Astrocyte of the spinal cord (primary cell): ENCODE results near the gene VWA7.

Source experiments
- DNase-seq: peaks from one replicate; pipeline ENCODE4 v3.0.0; 2011; ENCODE audit warnings: low read depth, low spot score
- H3K4me3 ChIP-seq: 2 replicates; pipeline ENCODE4 v1.5.1; 2011; ENCODE audit warnings: low read depth, mild to moderate bottlenecking, low read length, moderate library complexity
- CTCF ChIP-seq: IDR thresholded peaks from 2 replicates; pipeline ENCODE4 v1.5.1; 2012; ENCODE audit warnings: low read depth, mild to moderate bottlenecking, low read length, inconsistent platforms
- in situ Hi-C: cut with HindIII; loops from 2 replicates; pipeline ENCODE4 v1.10.0; 2017; ENCODE audit warnings: low sequenced_read_pairs

VWA7 gene

GRCh38 chr6:31749301-31750036, 27.7 kb downstream of the VWA7 start:
- no peak overlapping the region for H3K4me3 ChIP-seq
- DNase-seq: no peak
- in situ Hi-C loops: no loop called here
- no peak for TF ChIP-seq CTCF

- DNase-seq: no peak
- TF ChIP-seq CTCF: no peak
- in situ Hi-C loops: no loop called here
- no peak overlapping the region for H3K4me3 ChIP-seq
Observed at GRCh38 chr6:31744422-31744821, 32.7 kb downstream of the VWA7 start.

GRCh38 chr6:31742894-31743293, 34.2 kb downstream of the VWA7 start:
- no peak for TF ChIP-seq CTCF

GRCh38 chr6:31741815-31742214, 35.3 kb downstream of the VWA7 start:
- in situ Hi-C loops: no loop called here
- no peak for DNase-seq
- TF ChIP-seq CTCF: no peak
- no peak overlapping the region for H3K4me3 ChIP-seq

More at GRCh38 chr6:31742894-31743293, 34.2 kb downstream of the VWA7 start:
- in situ Hi-C loops: no loop called here
- DNase-seq: no peak
- no peak overlapping the region for H3K4me3 ChIP-seq

- TF ChIP-seq CTCF: no peak
- in situ Hi-C loops: no loop called here
- peak overlapping the region; percentile 82 for H3K4me3 ChIP-seq
- no peak for DNase-seq
Observed at GRCh38 chr6:31740397-31741223, 36.5 kb downstream of the VWA7 start.

- in situ Hi-C loops: no loop called here
- peak; percentile 99 for DNase-seq
- H3K4me3 ChIP-seq: peak within 1 kb of the TSS; percentile 82
- TF ChIP-seq CTCF: no peak
Observed at GRCh38 chr6:31739639-31740396, 37.3 kb downstream of the VWA7 start, which contains the start of gene MSH5. TSS of gene MSH5 (plus strand) at chr6:31740005. CDS start at chr6:31740467, 462 bp downstream.
